RWPE2 (cell line): ENCODE results near the gene RPL39.
"Not testable (repeated sequence)": the region's sequence is repeated elsewhere in the genome, so short reads cannot be mapped to it uniquely, and the experiment has no call there.

ENCODE experiments used
- ATAC-seq: fragments of 200-7000 bp; cut with Tn5 transposase; 3 replicates; pipeline ENCODE4 v1.9.1; 2021; ENCODE audit warnings: low read depth
- DNase-seq: peaks from one replicate; pipeline ENCODE4 v3.0.0-alpha.2; 2020; ENCODE audit warnings: low spot score
- H3K27ac ChIP-seq: fragments of 450-650 bp; 2 replicates; pipeline ENCODE4 v1.5.1; 2017; ENCODE audit warnings: mild to moderate bottlenecking; ENCODE audit not compliant: poor library complexity, severe bottlenecking
- H3K27me3 ChIP-seq: fragments of 250-450 bp; sonication (Bioruptor Pico); 2 replicates; pipeline ENCODE4 v1.5.1; 2021; ENCODE audit warnings: mild to moderate bottlenecking, moderate library complexity; ENCODE audit not compliant: insufficient read depth, poor library complexity, severe bottlenecking
- H3K36me3 ChIP-seq: fragments of 250-450 bp; sonication (Bioruptor Pico); 2 replicates; pipeline ENCODE4 v1.5.1; 2020; ENCODE audit warnings: low read depth, mild to moderate bottlenecking, moderate library complexity
- H3K4me1 ChIP-seq: fragments of 250-450 bp; sonication (Bioruptor Pico); 2 replicates; pipeline ENCODE4 v1.5.1; 2021; ENCODE audit warnings: mild to moderate bottlenecking, moderate library complexity; ENCODE audit not compliant: insufficient read depth, poor library complexity, severe bottlenecking
- H3K4me3 ChIP-seq: fragments of 250-450 bp; sonication (Bioruptor Pico); 2 replicates; pipeline ENCODE4 v1.5.1; 2021; ENCODE audit warnings: mild to moderate bottlenecking, moderate library complexity; ENCODE audit not compliant: severe bottlenecking
- H3K9me3 ChIP-seq: fragments of 250-450 bp; sonication (Bioruptor Pico); 2 replicates; pipeline ENCODE4 v1.5.1; 2021; ENCODE audit warnings: mild to moderate bottlenecking, moderate library complexity; ENCODE audit not compliant: severe bottlenecking
- CTCF ChIP-seq: fragments of 450-650 bp; IDR thresholded peaks from one replicate; pipeline ENCODE4 v1.5.1; 2017; ENCODE audit warnings: mild to moderate bottlenecking, moderate library complexity; ENCODE audit not compliant: poor library complexity, severe bottlenecking

The RPL39 gene

GRCh38 chrX:119817130-119817690, 25.8 kb upstream of the RPL39 start:
- Histone ChIP-seq H3K4me3 (no peak overlapping the region), H3K4me1 (no peaks in the 10 kb centered on the region), H3K9me3 (no peaks in the 10 kb centered on the region), H3K27me3 (no peaks in the 10 kb centered on the region), H3K36me3 (no peaks in the 10 kb centered on the region), H3K27ac (no peak overlapping the region)
- DNase-seq: no peak
- no peak for ATAC-seq
- TF ChIP-seq CTCF: no peak

GRCh38 chrX:119816300-119816699, 24.9 kb upstream of the RPL39 start:
- DNase-seq (no peak), ATAC-seq (no peak)
- no peak for TF ChIP-seq CTCF
- Histone ChIP-seq H3K9me3 (no peaks in the 10 kb centered on the region), H3K27me3 (no peaks in the 10 kb centered on the region), H3K4me1 (no peaks in the 10 kb centered on the region), H3K36me3 (no peaks in the 10 kb centered on the region), H3K27ac (no peak overlapping the region), H3K4me3 (no peak overlapping the region)

DNA sequence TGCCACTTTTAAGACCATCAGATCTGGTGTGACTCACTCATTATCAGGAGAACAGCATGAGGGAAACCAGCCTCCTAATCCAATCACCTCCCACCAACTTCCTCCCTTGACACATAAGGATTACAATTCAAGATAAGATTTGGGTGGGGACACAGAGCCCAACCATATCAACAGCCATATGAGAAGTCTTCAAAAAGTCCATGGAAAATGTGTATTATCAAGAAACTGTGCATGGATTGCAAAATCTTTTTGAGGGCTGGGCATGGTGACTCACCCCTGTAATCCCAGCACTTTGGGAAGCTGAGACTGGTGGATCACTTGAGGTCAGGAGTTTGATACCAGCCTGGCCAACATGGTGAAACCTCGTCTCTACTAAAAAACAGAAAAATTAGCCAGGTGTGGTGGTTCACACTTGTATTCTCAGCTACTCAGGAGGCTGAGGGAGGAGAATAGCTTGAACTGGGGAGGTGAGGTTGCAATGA, 17.8 kb upstream of the RPL39 start:
- Histone ChIP-seq H3K27ac (no peak overlapping the region), H3K27me3 (no peaks in the 10 kb centered on the region), H3K9me3 (no peaks in the 10 kb centered on the region), H3K4me1 (no peaks in the 10 kb centered on the region), H3K4me3 (no peak overlapping the region), H3K36me3 (no peaks in the 10 kb centered on the region)
- no peak for ATAC-seq
- no peak for DNase-seq
- TF ChIP-seq CTCF: no peak

- H3K27ac ChIP-seq, ATAC-seq, DNase-seq, H3K4me1 ChIP-seq, H3K36me3 ChIP-seq, H3K4me3 ChIP-seq, H3K9me3 ChIP-seq, H3K27me3 ChIP-seq: not testable (repeated sequence)
Observed at GRCh38 chrX:119808461-119808860, 17.0 kb upstream of the RPL39 start.

DNA sequence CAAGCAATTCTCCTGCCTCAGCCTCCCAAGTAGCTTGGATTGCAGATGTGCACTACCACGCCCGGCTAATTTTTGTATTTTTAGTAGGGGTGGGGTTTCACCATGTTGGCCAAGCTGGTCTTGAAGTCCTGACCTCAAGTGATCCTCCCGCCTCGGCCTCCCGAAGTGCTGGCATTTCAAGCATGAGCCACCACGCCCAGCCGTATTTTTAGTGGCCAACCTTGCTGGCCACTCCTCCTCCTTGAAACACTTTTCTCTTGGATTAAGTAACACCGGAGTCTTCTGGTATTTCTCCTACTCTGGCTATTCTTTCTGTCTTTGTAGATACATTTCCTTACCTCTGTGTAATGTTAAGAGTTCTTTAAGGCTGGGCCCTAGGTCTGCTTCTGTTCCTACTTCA, 11.1 kb upstream of the RPL39 start:
- no peaks in the 10 kb centered on the region for H3K27me3 ChIP-seq
- H3K4me1 ChIP-seq: no peaks in the 10 kb centered on the region
- H3K4me3 ChIP-seq: no peak overlapping the region
- no peak for TF ChIP-seq CTCF
- DNase-seq (no peak), ATAC-seq (no peak)
- no peak overlapping the region for H3K27ac ChIP-seq
- H3K9me3 ChIP-seq: no peaks in the 10 kb centered on the region
- H3K36me3 ChIP-seq: no peaks in the 10 kb centered on the region
